Parathyroid adenoma (tissue), 2 donors: ENCODE data around the gene PPP1R9B.

Experiments used
- H2AFZ ChIP-seq: fragments of 300-600 bp; sonication (generic); one replicate; pipeline ENCODE4 v1.7.0; 2017; ENCODE audit warnings: antibody characterized with exemption, mild to moderate bottlenecking
- H3K27ac ChIP-seq: fragments of 300-600 bp; sonication (generic); one replicate; pipeline ENCODE4 v1.7.0; 2017
- H3K27me3 ChIP-seq: fragments of 300-600 bp; sonication (generic); one replicate; pipeline ENCODE4 v1.7.0; 2017; ENCODE audit warnings: low read length; ENCODE audit not compliant: control insufficient read depth, insufficient read depth
- H3K36me3 ChIP-seq: fragments of 300-600 bp; sonication (generic); one replicate; pipeline ENCODE4 v1.7.0; 2017; ENCODE audit warnings: low read length; ENCODE audit not compliant: control insufficient read depth, insufficient read depth
- H3K4me1 ChIP-seq: fragments of 300-600 bp; sonication (generic); one replicate; pipeline ENCODE4 v1.7.0; 2017; ENCODE audit warnings: control low read depth
- H3K4me2 ChIP-seq: fragments of 300-600 bp; sonication (generic); one replicate; pipeline ENCODE4 v1.7.0; 2017; ENCODE audit warnings: low read length
- H3K4me3 ChIP-seq: fragments of 300-600 bp; sonication (generic); one replicate; pipeline ENCODE4 v1.7.0; 2017; ENCODE audit warnings: low read depth, low read length
- H3K79me2 ChIP-seq: fragments of 300-600 bp; sonication (generic); one replicate; pipeline ENCODE4 v1.7.0; 2017; ENCODE audit warnings: control low read depth
- H3K9ac ChIP-seq: fragments of 300-600 bp; sonication (generic); one replicate; pipeline ENCODE4 v1.7.0; 2017; ENCODE audit warnings: mild to moderate bottlenecking
- H3K9me3 ChIP-seq: fragments of 300-600 bp; sonication (generic); one replicate; pipeline ENCODE4 v1.7.0; 2017; ENCODE audit warnings: low read length; ENCODE audit not compliant: control insufficient read depth
- TF ChIP-seq, protein P1 (sequence below): fragments of 300-600 bp; sonication (generic); IDR thresholded peaks from one replicate; pipeline ENCODE4 v1.7.0; 2017; ENCODE audit warnings: antibody characterized with exemption, mild to moderate bottlenecking
- donor health status: primary hyperparathyroidism.

Gene PPP1R9B

DNA sequence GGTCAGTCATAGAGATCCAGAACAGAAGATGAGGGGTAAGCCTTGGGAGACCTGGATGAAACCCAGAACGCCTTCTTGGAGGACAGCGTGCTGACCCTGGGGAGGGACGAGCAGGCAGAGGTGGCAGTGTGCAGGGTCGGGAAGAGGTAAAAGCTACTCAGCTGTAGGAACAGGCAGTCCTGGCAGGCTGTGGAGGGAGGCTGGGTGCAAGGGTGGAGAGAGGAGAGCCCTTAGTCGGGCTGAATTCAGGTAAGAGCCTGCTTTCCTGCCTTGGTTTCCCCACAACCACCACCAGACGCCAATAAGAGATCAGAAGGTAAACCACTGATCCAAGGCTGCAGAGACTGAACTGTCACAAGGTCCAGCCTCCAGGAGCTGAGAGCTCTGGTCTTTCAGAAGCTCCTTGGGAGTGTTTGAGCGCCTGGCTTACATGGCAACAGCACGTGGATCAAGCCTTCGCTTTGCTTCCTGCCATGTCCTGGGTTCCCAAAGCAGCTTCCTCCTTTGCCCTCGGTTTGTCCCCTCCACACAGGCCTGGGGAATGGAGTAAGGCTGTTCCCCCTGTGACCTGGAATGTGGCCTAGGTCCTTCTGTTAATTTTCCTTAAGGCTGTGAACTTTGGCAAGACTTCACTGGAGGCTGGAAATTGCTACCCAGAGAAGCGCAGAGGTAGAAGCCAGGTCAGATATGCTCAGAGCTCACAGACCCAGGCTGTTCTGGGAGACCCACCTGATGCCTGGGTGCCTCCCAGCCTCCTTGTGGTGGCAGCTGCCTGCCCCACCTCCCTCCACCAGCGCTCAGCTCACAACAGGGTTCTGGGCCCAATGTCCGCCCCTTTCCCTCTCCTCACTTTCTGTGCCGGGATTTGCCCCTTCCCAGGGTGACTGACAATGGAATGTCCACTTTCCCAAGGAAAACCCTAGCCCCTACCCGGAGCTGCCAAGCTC is 59.2 kb downstream of the PPP1R9B start:
- Histone ChIP-seq H3K4me3 (no peak overlapping the region), H3K4me1 (peaks cover 8% of the 10 kb centered on the region), H3K9me3 (no peaks in the 10 kb centered on the region), H3K27ac (no peak overlapping the region), H3K79me2 (peaks cover 5% of the 10 kb centered on the region), H3K36me3 (no peaks in the 10 kb centered on the region), H3K4me2 (no peak overlapping the region), H3K9ac (no peak overlapping the region), H3K27me3 (no peaks in the 10 kb centered on the region), H2AFZ (no peak overlapping the region)
- TF ChIP-seq, protein P1, sequence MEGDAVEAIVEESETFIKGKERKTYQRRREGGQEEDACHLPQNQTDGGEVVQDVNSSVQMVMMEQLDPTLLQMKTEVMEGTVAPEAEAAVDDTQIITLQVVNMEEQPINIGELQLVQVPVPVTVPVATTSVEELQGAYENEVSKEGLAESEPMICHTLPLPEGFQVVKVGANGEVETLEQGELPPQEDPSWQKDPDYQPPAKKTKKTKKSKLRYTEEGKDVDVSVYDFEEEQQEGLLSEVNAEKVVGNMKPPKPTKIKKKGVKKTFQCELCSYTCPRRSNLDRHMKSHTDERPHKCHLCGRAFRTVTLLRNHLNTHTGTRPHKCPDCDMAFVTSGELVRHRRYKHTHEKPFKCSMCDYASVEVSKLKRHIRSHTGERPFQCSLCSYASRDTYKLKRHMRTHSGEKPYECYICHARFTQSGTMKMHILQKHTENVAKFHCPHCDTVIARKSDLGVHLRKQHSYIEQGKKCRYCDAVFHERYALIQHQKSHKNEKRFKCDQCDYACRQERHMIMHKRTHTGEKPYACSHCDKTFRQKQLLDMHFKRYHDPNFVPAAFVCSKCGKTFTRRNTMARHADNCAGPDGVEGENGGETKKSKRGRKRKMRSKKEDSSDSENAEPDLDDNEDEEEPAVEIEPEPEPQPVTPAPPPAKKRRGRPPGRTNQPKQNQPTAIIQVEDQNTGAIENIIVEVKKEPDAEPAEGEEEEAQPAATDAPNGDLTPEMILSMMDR, result no peak

DNA sequence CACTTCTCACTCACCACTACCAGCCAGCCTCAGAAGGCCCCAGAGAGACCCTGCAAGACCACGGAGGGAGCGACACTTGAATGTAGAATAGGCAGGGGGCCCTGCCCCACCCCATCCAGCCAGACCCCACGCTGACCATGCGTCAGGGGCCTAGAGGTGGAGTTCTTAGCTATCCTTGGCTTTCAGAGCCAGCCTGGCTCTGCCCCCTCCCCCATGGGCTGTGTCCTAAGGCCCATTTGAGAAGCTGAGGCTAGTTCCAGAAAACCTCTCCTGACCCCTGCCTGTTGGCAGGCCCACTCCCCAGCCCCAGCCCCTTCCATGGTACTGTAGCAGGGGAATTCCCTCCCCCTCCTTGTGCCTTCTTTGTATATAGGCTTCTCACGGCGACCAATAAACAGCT is 60.4 kb downstream of the PPP1R9B start:
- Histone ChIP-seq H3K4me2 (no peak overlapping the region), H2AFZ (no peak overlapping the region), H3K9ac (no peak overlapping the region), H3K79me2 (no peaks in the 10 kb centered on the region), H3K9me3 (no peaks in the 10 kb centered on the region), H3K27ac (no peak overlapping the region), H3K4me1 (peaks cover 8% of the 10 kb centered on the region), H3K4me3 (no peak overlapping the region), H3K27me3 (no peaks in the 10 kb centered on the region), H3K36me3 (no peaks in the 10 kb centered on the region)
- TF ChIP-seq, protein P1, result no peak

DNA sequence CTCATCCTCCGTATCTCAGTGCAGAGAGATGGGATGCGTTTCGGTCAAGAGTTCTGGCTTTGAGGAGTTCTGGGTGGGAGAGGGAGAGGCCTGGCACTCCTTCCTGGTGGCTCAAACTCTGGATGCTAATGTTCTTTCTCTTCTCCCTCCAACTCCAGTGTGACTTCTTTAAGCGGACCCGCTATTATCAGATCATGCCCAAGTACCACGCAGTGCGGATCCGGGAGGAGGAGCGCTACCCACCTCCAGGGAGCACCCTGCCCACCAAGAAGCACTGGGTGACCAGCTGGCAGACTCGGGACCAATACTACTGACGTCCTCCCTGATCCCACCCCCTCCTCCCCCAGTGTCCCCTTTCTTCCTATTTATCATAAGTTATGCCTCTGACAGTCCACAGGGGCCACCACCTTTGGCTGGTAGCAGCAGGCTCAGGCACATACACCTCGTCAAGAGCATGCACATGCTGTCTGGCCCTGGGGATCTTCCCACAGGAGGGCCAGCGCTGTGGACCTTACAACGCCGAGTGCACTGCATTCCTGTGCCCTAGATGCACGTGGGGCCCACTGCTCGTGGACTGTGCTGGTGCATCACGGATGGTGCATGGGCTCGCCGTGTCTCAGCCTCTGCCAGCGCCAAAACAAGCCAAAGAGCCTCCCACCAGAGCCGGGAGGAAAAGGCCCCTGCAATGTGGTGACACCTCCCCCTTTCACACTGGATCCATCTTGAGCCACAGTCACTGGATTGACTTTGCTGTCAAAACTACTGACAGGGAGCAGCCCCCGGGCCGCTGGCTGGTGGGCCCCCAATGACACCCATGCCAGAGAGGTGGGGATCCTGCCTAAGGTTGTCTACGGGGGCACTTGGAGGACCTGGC is 61.3 kb downstream of the PPP1R9B start:
- Histone ChIP-seq H3K4me2 (no peak overlapping the region), H2AFZ (no peak overlapping the region), H3K9ac (no peak overlapping the region), H3K27ac (no peak overlapping the region), H3K36me3 (no peaks in the 10 kb centered on the region), H3K4me3 (no peak overlapping the region), H3K27me3 (no peaks in the 10 kb centered on the region), H3K79me2 (no peaks in the 10 kb centered on the region), H3K4me1 (peaks cover 5% of the 10 kb centered on the region), H3K9me3 (no peaks in the 10 kb centered on the region)
- TF ChIP-seq, protein P1, result no peak

DNA sequence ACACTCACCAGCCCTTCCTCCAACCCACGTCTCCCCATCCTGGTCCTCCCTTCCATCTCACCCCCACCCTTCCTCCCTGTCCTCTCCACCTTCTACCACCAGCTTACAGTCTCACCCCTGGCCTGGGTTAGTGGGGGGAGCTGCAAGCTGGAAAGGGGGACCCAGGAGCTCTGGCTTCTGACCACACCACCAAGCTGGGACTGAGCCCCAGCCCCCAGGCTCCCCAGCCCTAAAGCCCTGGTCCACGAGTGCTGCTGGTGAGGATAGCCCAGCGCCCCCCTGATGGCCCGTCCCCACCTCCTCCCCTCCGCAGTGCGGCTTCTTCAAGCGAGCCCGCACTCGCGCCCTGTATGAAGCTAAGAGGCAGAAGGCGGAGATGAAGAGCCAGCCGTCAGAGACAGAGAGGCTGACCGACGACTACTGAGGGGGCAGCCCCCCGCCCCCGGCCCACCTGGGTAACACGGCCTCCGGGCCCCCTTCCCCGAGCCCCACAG is 62.5 kb downstream of the PPP1R9B start:
- Histone ChIP-seq H3K4me2 (no peak overlapping the region), H3K4me1 (no peaks in the 10 kb centered on the region), H3K27ac (no peak overlapping the region), H3K4me3 (no peak overlapping the region), H3K79me2 (no peaks in the 10 kb centered on the region), H3K9me3 (no peaks in the 10 kb centered on the region), H3K27me3 (no peaks in the 10 kb centered on the region), H2AFZ (no peak overlapping the region), H3K36me3 (no peaks in the 10 kb centered on the region), H3K9ac (no peak overlapping the region)
- TF ChIP-seq, protein P1, result no peak
